ENCODE data around the gene SART1.
A peak's percentile ranks its signal among the peaks of the same experiment; 100 is the strongest.

The SART1 gene

GRCh38 chr11:65967329-65967934 is 5.9 kb downstream of the SART1 start:
- no peak for DNase-seq

GRCh38 chr11:65968600-65969482 is 7.3 kb downstream of the SART1 start:
- no peak for DNase-seq

GRCh38 chr11:65972116-65972515 is 10.6 kb downstream of the SART1 start:
- DNase-seq: no peak

GRCh38 chr11:65973439-65974110 is 12.0 kb downstream of the SART1 start:
- DNase-seq: no peak

- no peak for DNase-seq
These were observed 14.2 kb downstream of the SART1 start for GRCh38 chr11:65975771-65976170.

GRCh38 chr11:65976216-65977176 is 15.0 kb downstream of the SART1 start:
- DNase-seq: no peak

GRCh38 chr11:65977621-65978390 is 16.3 kb downstream of the SART1 start:
- DNase-seq: no peak

GRCh38 chr11:65978391-65979238 is 17.1 kb downstream of the SART1 start:
- no peak for DNase-seq

GRCh38 chr11:65979261-65979759 is 17.8 kb downstream of the SART1 start:
- DNase-seq: no peak

- no peak for DNase-seq
These were observed 19.7 kb downstream of the SART1 start for GRCh38 chr11:65981101-65981740.

GRCh38 chr11:65981972-65982823 is 20.7 kb downstream of the SART1 start:
- no peak for DNase-seq

- DNase-seq: no peak
These were observed 21.5 kb downstream of the SART1 start for GRCh38 chr11:65982824-65983588.

GRCh38 chr11:65983589-65983987 is 22.1 kb downstream of the SART1 start:
- no peak for DNase-seq

- DNase-seq: no peak
These were observed 25.8 kb downstream of the SART1 start for GRCh38 chr11:65987336-65987735.

- peak; percentile 93 for DNase-seq
These were observed 27.5 kb downstream of the SART1 start for GRCh38 chr11:65988791-65989592.

- no peak for DNase-seq
These were observed 30.5 kb downstream of the SART1 start for GRCh38 chr11:65992056-65992455.

- no peak for DNase-seq
These were observed 35.8 kb downstream of the SART1 start for GRCh38 chr11:65997286-65997685.
